B cell (primary cell): Measurements from ENCODE around the gene TNFRSF13B. TPM values are rescaled to one million over a fixed set of nuclear protein-coding genes. Genes with fewer than 3 reads are reported as not detected.

ENCODE experiments used
- ATAC-seq: fragments of 200-7000 bp; cut with Tn5 transposase; one replicate; pipeline ENCODE4 v1.10.0; 2021; ENCODE audit warnings: low read depth, mild to moderate bottlenecking, moderate number of reproducible peaks, moderate library complexity
- CTCF ChIA-PET: fragments of 350-600 bp; sonication (Branson Sonifier 250); formaldehyde crosslinking; loops from one replicate; lab custom pipeline; 2021; ENCODE audit warnings: antibody characterized with exemption, inconsistent platforms; lab: Charles Lee
- POLR2A ChIA-PET: fragments of 350-600 bp; sonication (Branson Sonifier 250); formaldehyde crosslinking; loops from one replicate; lab custom pipeline; 2021; ENCODE audit warnings: antibody characterized with exemption; lab: Charles Lee
- DNase-seq: peaks from one replicate; pipeline ENCODE4 v3.0.0; 2013
- H2AFZ ChIP-seq: 2 replicates; pipeline ENCODE4 v1.6.1; 2012; ENCODE audit warnings: mild to moderate bottlenecking, low read depth, low read length; ENCODE audit not compliant: insufficient read depth, poor library complexity, severe bottlenecking
- H3K27ac ChIP-seq, 2 donors: 1 replicate in 1 of 2; 2 replicates in 1 of 2; pipeline ENCODE4 v1.5.1; 2012 to 2013; ENCODE audit warnings: low read length in 2 of 2, mild to moderate bottlenecking in 2 of 2, moderate library complexity in 1 of 2
- H3K27me3 ChIP-seq, 4 experiments: fragments of 200-600 bp in 1 of 4; sonication (generic) in 1 of 4; replicated peaks in 1 of 4; 1 replicate in 2 of 4; 2 replicates in 2 of 4; pipeline versions ENCODE4 v1.6.1 to v1.7.0; 2013 to 2016; ENCODE audit warnings: low read length in 3 of 4, mild to moderate bottlenecking in 2 of 4, mixed read lengths in 1 of 4, moderate library complexity in 1 of 4; ENCODE audit not compliant: insufficient read depth in 4 of 4, control insufficient read depth in 3 of 4; ENCODE audit errors: control extremely low read depth in 1 of 4
- H3K36me3 ChIP-seq, 2 experiments: replicated peaks in 1 of 2; 1 replicate in 1 of 2; 2 replicates in 1 of 2; pipeline versions ENCODE4 v1.6.1 to v1.7.1; 2013; ENCODE audit warnings: low read length in 1 of 2; ENCODE audit not compliant: insufficient read depth in 2 of 2, control insufficient read depth in 1 of 2; ENCODE audit errors: control extremely low read depth in 1 of 2, extremely low read depth in 1 of 2
- H3K4me1 ChIP-seq, 2 donors: fragments of 200-600 bp in 1 of 2; sonication (generic) in 1 of 2; 1 replicate in 1 of 2; 2 replicates in 1 of 2; pipeline versions ENCODE4 v1.5.1 to v1.6.1; 2013 to 2017; ENCODE audit warnings: low read length in 2 of 2; ENCODE audit not compliant: control insufficient read depth in 2 of 2, insufficient read depth in 2 of 2
- H3K4me2 ChIP-seq: replicated peaks from 2 replicates; pipeline ENCODE3; 2012; ENCODE audit warnings: mild to moderate bottlenecking, low read depth, low read length; ENCODE audit not compliant: poor library complexity, severe bottlenecking
- H3K4me3 ChIP-seq, 5 experiments: fragments of 200-600 bp in 1 of 5; sonication (generic) in 1 of 5; 1 replicate in 3 of 5; 2 replicates in 2 of 5; pipeline versions ENCODE4 v1.5.1 to v1.7.0; 2011 to 2016; ENCODE audit warnings: low read length in 4 of 5, mild to moderate bottlenecking in 4 of 5, low read depth in 2 of 5, control low read depth in 1 of 5, moderate library complexity in 1 of 5; ENCODE audit not compliant: insufficient read depth in 1 of 5; ENCODE audit errors: control extremely low read depth in 1 of 5, extremely low read depth in 1 of 5
- H3K79me2 ChIP-seq: fragments of 200-600 bp; sonication (generic); one replicate; pipeline ENCODE4 v1.6.0; 2016; ENCODE audit warnings: low read length; ENCODE audit not compliant: control insufficient read depth, insufficient read depth
- H3K9ac ChIP-seq: fragments of 200-600 bp; sonication (generic); 2 replicates; pipeline ENCODE4 v1.6.1; 2017; ENCODE audit warnings: mild to moderate bottlenecking, low read length, moderate library complexity
- H3K9me3 ChIP-seq, 3 donors: one replicate each; pipeline versions ENCODE4 v1.6.1 to v1.7.1; 2013; ENCODE audit warnings: low read length in 2 of 3; ENCODE audit not compliant: control insufficient read depth in 2 of 3, insufficient read depth in 1 of 3; ENCODE audit errors: control extremely low read depth in 1 of 3
- H4K20me1 ChIP-seq: 2 replicates; pipeline ENCODE4 v1.6.0; 2012; ENCODE audit warnings: mild to moderate bottlenecking, low read length; ENCODE audit not compliant: insufficient read depth, control insufficient read depth, poor library complexity, severe bottlenecking
- H3K27ac Mint-ChIP-seq: one replicate; pipeline ENCODE4 v1.8.0; 2021; ENCODE audit warnings: mixed read lengths
- H3K27me3 Mint-ChIP-seq: one replicate; pipeline ENCODE4 v1.8.0; 2021; ENCODE audit warnings: mixed read lengths
- H3K4me1 Mint-ChIP-seq: one replicate; pipeline ENCODE4 v1.8.0; 2021; ENCODE audit warnings: mixed read lengths
- H3K4me3 Mint-ChIP-seq: one replicate; pipeline ENCODE4 v1.8.0; 2021; ENCODE audit warnings: mixed read lengths
- H3K9me3 Mint-ChIP-seq: one replicate; pipeline ENCODE4 v1.8.0; 2022; ENCODE audit warnings: mixed read lengths; ENCODE audit not compliant: insufficient read depth
- EZH2 ChIP-seq: IDR thresholded peaks from 2 replicates; pipeline ENCODE4 v1.6.1; 2012; ENCODE audit warnings: borderline replicate concordance, low read depth, mild to moderate bottlenecking, moderate library complexity, low read length; ENCODE audit not compliant: insufficient read depth, poor library complexity, severe bottlenecking
- WGBS: methylation state at CpG from one replicate; pipeline ENCODE4 v1.1.5; 2013; ENCODE audit warnings: missing lambda C conversion rate; ENCODE audit not compliant: insufficient coverage; 5-methylcytosine and 5-hydroxymethylcytosine counted together
- intact Hi-C: fragments of 100-400 bp; cut with micrococcal nuclease; formaldehyde crosslinking; loops from one replicate; pipeline ENCODE4 v1.10.0; 2022
- polyA plus RNA-seq: library from polyadenylated mRNA; depleted of rRNA; stranded (reverse); fragments of >200 nt; gene quantifications from 2 replicates; pipeline ENCODE4 v1.2.3, GENCODE V29; 2012
- total RNA-seq, 2 donors: library from RNA; stranded (reverse); fragments of 120-200 nt in 1 of 2; gene quantifications; 1 replicate in 1 of 2; 2 replicates in 1 of 2; pipeline versions ENCODE4 v1.2.3 to v1.2.4, GENCODE V29; 2013 to 2022
- TF ChIP-seq, protein P1 (sequence below): fragments of 200-600 bp; IDR thresholded peaks from one replicate; pipeline ENCODE4 v1.8.0; 2022; ENCODE audit warnings: antibody characterized with exemption, mild to moderate bottlenecking

Gene TNFRSF13B
- total and polyA plus RNA-seq, 2 donors (not counting 1 experiment from before 2014, with no cell fraction given) = 74.5 to 219 TPM

DNA sequence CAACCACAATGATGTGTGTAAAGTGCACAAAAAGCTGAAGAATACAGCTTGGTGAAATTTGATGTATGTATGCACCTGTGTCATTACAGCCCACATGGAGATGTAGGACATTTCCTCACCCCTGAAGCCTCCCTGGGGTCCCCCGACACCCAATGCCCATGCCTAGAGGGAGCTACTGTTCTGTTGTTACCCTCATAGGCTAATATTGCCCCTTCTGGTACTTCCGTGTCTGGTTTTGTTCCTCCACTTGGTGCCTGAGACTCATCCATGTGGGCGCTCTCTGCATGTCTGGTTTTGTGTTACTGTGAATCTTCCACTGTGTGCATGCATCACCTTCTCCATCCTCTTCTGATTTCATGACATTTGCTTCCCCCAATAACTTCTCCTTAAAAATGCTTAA is 18.6 kb downstream of the TNFRSF13B start:
- H3K4me3 Mint-ChIP-seq = peak overlapping the region; percentile 11
- peaks cover 0 to 57% of the 10 kb centered on the region in 2 experiments for H3K36me3 ChIP-seq
- H3K27me3 Mint-ChIP-seq = no peaks in the 10 kb centered on the region
- ChIA-PET CTCF (interaction anchor here (1.4 to 5.6 kb wide), 3 partner anchors 22 to 36 kb away, joined by 3 to 36 read pairs (median 4); no protein-coding TSS in a partner anchor), POLR2A (interaction anchor here (1.1 kb wide), 1 partner anchor 17 kb away, joined by 4 read pairs; no protein-coding TSS in a partner anchor)
- peaks cover 3% of the 10 kb centered on the region for H3K9me3 Mint-ChIP-seq
- no peak overlapping the region for H3K27ac ChIP-seq
- H3K9ac ChIP-seq = no peak overlapping the region
- peaks cover 81% of the 10 kb centered on the region for H3K79me2 ChIP-seq
- H3K4me3 ChIP-seq = no peak overlapping the region
- no peak for DNase-seq
- 81% methylated on average over 3 of the region's 3 CpGs for WGBS
- no peak overlapping the region for H2AFZ ChIP-seq
- peaks cover 74% of the 10 kb centered on the region for H3K4me1 Mint-ChIP-seq
- peak; percentile 21 for ATAC-seq
- H3K4me1 ChIP-seq = peaks cover 27 to 36% of the 10 kb centered on the region in 2 donors
- TF ChIP-seq EZH2 = no peak
- TF ChIP-seq, protein P1, sequence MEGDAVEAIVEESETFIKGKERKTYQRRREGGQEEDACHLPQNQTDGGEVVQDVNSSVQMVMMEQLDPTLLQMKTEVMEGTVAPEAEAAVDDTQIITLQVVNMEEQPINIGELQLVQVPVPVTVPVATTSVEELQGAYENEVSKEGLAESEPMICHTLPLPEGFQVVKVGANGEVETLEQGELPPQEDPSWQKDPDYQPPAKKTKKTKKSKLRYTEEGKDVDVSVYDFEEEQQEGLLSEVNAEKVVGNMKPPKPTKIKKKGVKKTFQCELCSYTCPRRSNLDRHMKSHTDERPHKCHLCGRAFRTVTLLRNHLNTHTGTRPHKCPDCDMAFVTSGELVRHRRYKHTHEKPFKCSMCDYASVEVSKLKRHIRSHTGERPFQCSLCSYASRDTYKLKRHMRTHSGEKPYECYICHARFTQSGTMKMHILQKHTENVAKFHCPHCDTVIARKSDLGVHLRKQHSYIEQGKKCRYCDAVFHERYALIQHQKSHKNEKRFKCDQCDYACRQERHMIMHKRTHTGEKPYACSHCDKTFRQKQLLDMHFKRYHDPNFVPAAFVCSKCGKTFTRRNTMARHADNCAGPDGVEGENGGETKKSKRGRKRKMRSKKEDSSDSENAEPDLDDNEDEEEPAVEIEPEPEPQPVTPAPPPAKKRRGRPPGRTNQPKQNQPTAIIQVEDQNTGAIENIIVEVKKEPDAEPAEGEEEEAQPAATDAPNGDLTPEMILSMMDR = no peak
- intact Hi-C loops = no loop called here
- no peak overlapping the region for H3K4me2 ChIP-seq
- H3K27me3 ChIP-seq = no peaks in the 10 kb centered on the region
- H4K20me1 ChIP-seq = no peaks in the 10 kb centered on the region
- peaks cover 2 to 14% (median 10%) of the 10 kb centered on the region in 3 donors for H3K9me3 ChIP-seq
- H3K27ac Mint-ChIP-seq = peak overlapping the region; percentile 61

GRCh38 chr17:16952401-16952800 is 19.5 kb downstream of the TNFRSF13B start:
- Histone ChIP-seq H3K79me2 (peaks cover 72% of the 10 kb centered on the region), H3K27ac (no peak overlapping the region), H4K20me1 (no peaks in the 10 kb centered on the region), H2AFZ (no peak overlapping the region), H3K9me3 (peaks cover 2 to 19% (median 13%) of the 10 kb centered on the region in 3 donors), H3K4me2 (no peak overlapping the region), H3K4me1 (peaks cover 33 to 45% of the 10 kb centered on the region in 2 donors), H3K4me3 (no peak overlapping the region), H3K27me3 (no peaks in the 10 kb centered on the region), H3K9ac (no peak overlapping the region), H3K36me3 (peaks cover 0 to 63% of the 10 kb centered on the region in 2 experiments)
- Mint-ChIP-seq H3K27ac (peak overlapping the region; percentile 73), H3K4me1 (peaks cover 76% of the 10 kb centered on the region), H3K9me3 (peaks cover 3% of the 10 kb centered on the region), H3K27me3 (no peaks in the 10 kb centered on the region), H3K4me3 (no peak overlapping the region)
- ATAC-seq (no peak), DNase-seq (no peak)
- ChIA-PET CTCF (no interaction called here), POLR2A (no interaction called here)
- intact Hi-C loops = no loop called here
- TF ChIP-seq, protein P1 = no peak
- TF ChIP-seq EZH2 = no peak
- WGBS = 88% methylated on average over 8 of the region's 8 CpGs
